Inferior parietal cortex (tissue), 1 donor: ENCODE measurements around the gene NUAK2.

ENCODE experiments used
- DNase-seq: peaks from one replicate; pipeline ENCODE4 v3.0.0-alpha.2; 2016; ENCODE audit errors: extremely low spot score

NUAK2 gene

GRCh38 chr1:205275133-205275532, 46.4 kb downstream of the NUAK2 start:
- no peak for DNase-seq

- no peak for DNase-seq
These were observed 47.4 kb downstream of the NUAK2 start for GRCh38 chr1:205274041-205274691.

DNA sequence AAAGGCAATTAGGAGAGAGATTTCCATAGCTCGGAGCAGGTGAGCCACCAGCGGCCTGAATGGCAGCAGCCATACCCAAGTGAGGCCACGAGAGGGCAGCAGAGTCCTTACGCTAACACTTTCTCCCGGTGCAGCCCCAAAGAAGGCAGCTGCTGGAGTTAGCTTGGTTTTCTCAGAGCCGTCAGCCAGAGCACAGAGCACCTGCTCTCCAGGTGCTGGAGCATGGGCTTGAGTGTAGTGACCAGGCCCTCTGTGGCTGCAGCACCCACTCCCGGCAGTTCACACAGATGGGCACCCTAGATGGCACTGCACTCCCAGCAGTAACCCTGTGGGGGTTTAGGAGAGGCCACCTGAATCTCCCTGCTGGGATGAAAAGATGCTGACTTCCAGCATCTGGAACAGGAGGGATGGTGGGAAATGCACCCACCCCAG, 48.0 kb downstream of the NUAK2 start:
- peak; percentile 90 for DNase-seq

DNA sequence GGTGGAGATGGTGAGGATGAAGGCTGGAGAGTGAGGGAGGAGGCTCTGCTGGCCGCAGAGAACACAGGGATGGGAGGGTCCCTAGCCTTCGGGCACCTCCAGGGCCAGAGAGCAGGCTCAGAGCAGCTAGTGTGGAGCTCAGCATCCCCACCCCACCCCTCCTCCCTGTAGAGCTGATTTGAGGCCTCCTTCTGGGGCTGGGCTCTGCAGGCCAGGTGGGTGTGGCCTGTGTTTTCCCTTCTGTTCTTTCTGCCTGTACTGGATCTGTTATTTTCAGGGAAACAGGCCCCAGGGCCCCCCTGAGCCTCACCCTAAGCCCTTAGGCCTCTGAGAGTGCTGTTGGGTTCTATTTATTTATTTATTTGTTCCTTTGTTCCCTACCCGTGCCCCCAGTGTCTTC, 49.0 kb downstream of the NUAK2 start:
- no peak for DNase-seq

DNA sequence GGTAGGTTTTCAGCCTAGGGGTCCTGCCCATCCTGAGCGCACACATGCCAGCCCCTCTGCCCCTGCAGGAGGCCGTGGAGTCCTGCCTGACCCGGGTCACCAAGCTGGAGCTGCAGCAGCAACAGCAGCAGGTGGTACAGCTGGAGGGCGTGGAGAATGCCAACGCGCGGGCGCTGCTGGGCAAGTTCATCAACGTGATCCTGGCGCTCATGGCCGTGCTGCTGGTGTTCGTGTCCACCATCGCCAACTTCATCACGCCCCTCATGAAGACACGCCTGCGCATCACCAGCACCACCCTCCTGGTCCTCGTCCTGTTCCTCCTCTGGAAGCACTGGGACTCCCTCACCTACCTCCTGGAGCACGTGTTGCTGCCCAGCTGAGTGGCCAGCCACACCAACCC, 49.8 kb downstream of the NUAK2 start:
- DNase-seq: no peak

DNA sequence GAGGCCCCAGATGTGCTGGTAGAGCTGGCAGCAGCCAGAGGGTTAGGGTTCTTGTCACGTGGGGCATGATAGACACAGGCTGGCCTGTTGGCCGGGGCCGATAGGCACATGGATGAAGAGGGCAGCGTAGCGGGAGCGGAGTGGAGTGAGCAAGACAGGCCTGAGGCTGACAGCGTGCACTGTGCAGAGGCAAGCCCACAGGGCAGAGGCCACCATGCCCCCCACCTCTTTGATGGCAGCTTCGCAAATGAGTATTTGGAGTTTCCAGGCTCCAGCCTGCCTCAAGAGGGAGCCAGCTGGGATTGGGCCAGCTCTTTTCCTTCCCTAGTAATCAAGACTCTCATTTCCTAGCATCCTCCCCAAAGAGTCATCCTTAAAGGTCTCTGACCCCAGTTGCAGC, 50.3 kb downstream of the NUAK2 start:
- DNase-seq: no peak

- peak; percentile 67 for DNase-seq
These were observed 50.8 kb downstream of the NUAK2 start for GRCh38 chr1:205270764-205271163.

- no peak for DNase-seq
These were observed 51.3 kb downstream of the NUAK2 start for GRCh38 chr1:205270271-205270670.

DNA sequence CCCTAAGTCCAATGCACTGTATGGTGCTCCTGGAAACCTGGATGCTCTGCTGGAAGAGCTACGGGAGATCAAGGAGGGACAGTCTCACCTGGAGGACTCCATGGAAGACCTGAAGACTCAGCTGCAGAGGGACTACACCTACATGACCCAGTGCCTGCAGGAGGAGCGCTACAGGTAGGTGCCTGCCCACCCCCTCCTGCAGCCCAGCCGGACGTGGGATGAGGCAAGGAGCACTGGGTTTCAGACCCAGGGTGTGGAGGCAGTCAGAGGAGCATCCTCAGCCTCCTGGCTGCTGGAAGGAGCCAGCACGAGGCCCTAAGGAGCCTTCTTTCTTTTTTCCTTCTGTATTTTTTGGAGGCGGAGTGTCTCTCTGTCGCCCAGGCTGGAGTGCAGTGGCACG, 51.8 kb downstream of the NUAK2 start:
- DNase-seq: no peak

GRCh38 chr1:205268846-205269680, 52.5 kb downstream of the NUAK2 start:
- DNase-seq: no peak

GRCh38 chr1:205267306-205267902, 54.1 kb downstream of the NUAK2 start:
- no peak for DNase-seq

- no peak for DNase-seq
These were observed 54.8 kb downstream of the NUAK2 start for GRCh38 chr1:205266611-205267305.

GRCh38 chr1:205263580-205264190, 57.9 kb downstream of the NUAK2 start:
- DNase-seq: no peak

DNA sequence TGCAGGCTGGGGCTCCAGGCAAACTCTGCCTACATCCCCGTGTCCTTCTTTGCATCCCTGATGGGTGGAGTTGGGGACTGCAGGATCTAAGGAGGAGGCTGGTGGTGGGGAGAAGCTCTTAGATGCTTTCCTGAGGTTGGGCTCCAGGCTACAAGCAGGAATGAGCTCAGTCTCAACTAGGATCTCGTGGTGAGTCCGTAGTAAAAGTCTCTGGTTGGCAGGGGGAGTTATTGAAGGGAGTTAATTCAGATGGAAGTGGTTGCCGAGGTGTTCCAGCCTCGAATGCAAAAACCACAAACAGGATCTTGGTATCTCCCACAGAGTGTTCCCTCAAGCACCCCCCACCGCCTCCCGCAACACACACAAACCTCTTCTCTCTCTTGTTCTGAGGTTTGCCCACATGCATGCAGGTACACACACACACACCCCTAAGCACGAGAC, 58.8 kb downstream of the NUAK2 start:
- DNase-seq: no peak

- no peak for DNase-seq
These were observed 59.4 kb downstream of the NUAK2 start for GRCh38 chr1:205261946-205262691.

- DNase-seq: no peak
These were observed 60.4 kb downstream of the NUAK2 start for GRCh38 chr1:205260948-205261732.

GRCh38 chr1:205259998-205260397, 61.5 kb downstream of the NUAK2 start:
- no peak for DNase-seq

DNA sequence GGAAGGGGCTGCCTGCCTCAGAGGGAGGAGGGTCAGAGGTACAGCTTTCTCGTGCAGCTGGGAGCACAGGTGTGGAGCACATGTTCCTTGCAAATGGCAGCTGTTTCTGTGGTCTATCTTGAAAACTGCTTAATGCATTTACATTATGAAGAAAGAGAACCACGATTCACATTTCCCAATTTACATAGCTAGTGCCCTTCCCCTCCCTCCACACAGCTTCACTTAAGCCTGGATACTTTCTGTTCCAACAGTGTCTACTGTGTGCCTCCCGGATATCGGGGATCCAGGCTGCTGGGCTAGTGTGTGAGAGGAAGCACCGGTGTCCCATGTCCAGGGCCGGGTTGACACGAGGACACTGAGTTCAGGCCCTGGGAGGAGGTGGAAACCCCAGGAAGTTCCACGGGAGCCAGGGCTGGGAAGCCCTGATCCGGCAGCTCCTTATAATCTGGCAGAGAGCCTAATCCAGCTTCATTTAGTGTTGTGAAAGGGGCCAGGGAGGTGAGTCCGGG, 62.2 kb downstream of the NUAK2 start:
- DNase-seq: no peak

DNA sequence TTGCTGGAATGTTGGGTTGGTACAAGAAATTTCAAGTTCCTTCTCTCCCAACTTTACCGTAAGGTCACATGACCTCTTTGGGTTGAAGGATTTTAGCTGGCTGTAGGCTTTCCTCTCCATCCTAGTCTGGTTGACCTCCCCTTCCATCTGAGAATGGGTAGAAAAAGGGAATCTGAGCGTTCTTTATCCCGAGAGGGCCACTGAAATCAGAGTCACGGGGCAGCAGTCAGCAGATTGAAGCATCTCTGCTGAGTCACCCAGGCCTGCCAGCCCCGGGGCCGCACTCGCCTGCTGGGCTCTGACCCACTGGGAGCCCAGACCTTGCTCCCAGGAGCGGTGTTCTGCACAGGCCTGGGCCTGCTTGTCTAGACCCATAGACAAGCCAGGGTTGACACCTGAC, 62.8 kb downstream of the NUAK2 start:
- DNase-seq: no peak

GRCh38 chr1:205258261-205258691, 63.3 kb downstream of the NUAK2 start:
- peak; percentile 8 for DNase-seq
